GM08714 (cell line): ENCODE results near the gene KIAA1549.

Source experiments
- H3K4me3 ChIP-seq: fragments of 200-500 bp; sonication (Bioruptor generic); 2 replicates; pipeline ENCODE4 v1.5.1; 2014; ENCODE audit warnings: mild to moderate bottlenecking, low read length, inconsistent platforms
- ZNF274 ChIP-seq: IDR thresholded peaks from 2 replicates; pipeline ENCODE4 v1.6.1; 2012; ENCODE audit warnings: mild to moderate bottlenecking, low read depth, low read length

KIAA1549 gene

GRCh38 chr7:138916731-138917130 lies 64.5 kb downstream of the KIAA1549 start:
- no peak for TF ChIP-seq ZNF274
- H3K4me3 ChIP-seq: no peak overlapping the region

GRCh38 chr7:138916275-138916674 lies 64.9 kb downstream of the KIAA1549 start:
- no peak overlapping the region for H3K4me3 ChIP-seq
- no peak for TF ChIP-seq ZNF274

- no peak for TF ChIP-seq ZNF274
- no peak overlapping the region for H3K4me3 ChIP-seq
These were observed 67.4 kb downstream of the KIAA1549 start for GRCh38 chr7:138913783-138914182.

- no peak overlapping the region for H3K4me3 ChIP-seq
- TF ChIP-seq ZNF274: no peak
These were observed 70.2 kb downstream of the KIAA1549 start for GRCh38 chr7:138911007-138911406.

GRCh38 chr7:138907850-138908249 lies 73.3 kb downstream of the KIAA1549 start:
- TF ChIP-seq ZNF274: no peak
- no peak overlapping the region for H3K4me3 ChIP-seq

GRCh38 chr7:138907201-138907847 lies 73.9 kb downstream of the KIAA1549 start:
- H3K4me3 ChIP-seq: no peak overlapping the region
- no peak for TF ChIP-seq ZNF274

- TF ChIP-seq ZNF274: no peak
- H3K4me3 ChIP-seq: no peak overlapping the region
These were observed 77.2 kb downstream of the KIAA1549 start for GRCh38 chr7:138903859-138904435.

- H3K4me3 ChIP-seq: no peak overlapping the region
- TF ChIP-seq ZNF274: no peak
These were observed 77.9 kb downstream of the KIAA1549 start for GRCh38 chr7:138903186-138903820.

- H3K4me3 ChIP-seq: no peak overlapping the region
- TF ChIP-seq ZNF274: no peak
These were observed 79.0 kb downstream of the KIAA1549 start for GRCh38 chr7:138902161-138902560.

GRCh38 chr7:138900035-138900828 lies 81.0 kb downstream of the KIAA1549 start:
- no peak overlapping the region for H3K4me3 ChIP-seq
- TF ChIP-seq ZNF274: no peak

GRCh38 chr7:138898802-138899201 lies 82.4 kb downstream of the KIAA1549 start:
- no peak overlapping the region for H3K4me3 ChIP-seq

GRCh38 chr7:138898255-138898654 lies 82.9 kb downstream of the KIAA1549 start:
- no peak for TF ChIP-seq ZNF274
- H3K4me3 ChIP-seq: no peak overlapping the region

More at GRCh38 chr7:138898802-138899201, 82.4 kb downstream of the KIAA1549 start:
- no peak for TF ChIP-seq ZNF274

- H3K4me3 ChIP-seq: no peak overlapping the region
- TF ChIP-seq ZNF274: no peak
These were observed 85.5 kb downstream of the KIAA1549 start for GRCh38 chr7:138895679-138896078.

- no peak overlapping the region for H3K4me3 ChIP-seq
- no peak for TF ChIP-seq ZNF274
These were observed 87.9 kb downstream of the KIAA1549 start for GRCh38 chr7:138893258-138893657.
